BE2C (cell line): ENCODE measurements around the gene VEGFB.

ENCODE experiments used
- DNase-seq: peaks from one replicate; pipeline ENCODE4 v3.0.0-alpha.2; 2020
- H3K27me3 ChIP-seq: fragments of 250-450 bp; sonication (Bioruptor Pico); 2 replicates; pipeline ENCODE4 v1.5.1; 2020; ENCODE audit warnings: mild to moderate bottlenecking
- H3K36me3 ChIP-seq: fragments of 250-450 bp; sonication (Bioruptor Pico); 2 replicates; pipeline ENCODE4 v1.5.1; 2020; ENCODE audit warnings: mild to moderate bottlenecking
- H3K4me1 ChIP-seq: fragments of 250-450 bp; sonication (Bioruptor Pico); 2 replicates; pipeline ENCODE4 v1.5.1; 2020
- H3K4me3 ChIP-seq: 2 replicates; pipeline ENCODE4 v1.5.1; 2011; ENCODE audit warnings: low read depth, low read length
- H3K9me3 ChIP-seq: fragments of 250-450 bp; sonication (Bioruptor Pico); 2 replicates; pipeline ENCODE4 v1.5.1; 2020
- TF ChIP-seq, protein P1 (sequence below): IDR thresholded peaks from 2 replicates; pipeline ENCODE4 v1.5.1; 2012; ENCODE audit warnings: mild to moderate bottlenecking, low read depth, low read length

The VEGFB gene

DNA sequence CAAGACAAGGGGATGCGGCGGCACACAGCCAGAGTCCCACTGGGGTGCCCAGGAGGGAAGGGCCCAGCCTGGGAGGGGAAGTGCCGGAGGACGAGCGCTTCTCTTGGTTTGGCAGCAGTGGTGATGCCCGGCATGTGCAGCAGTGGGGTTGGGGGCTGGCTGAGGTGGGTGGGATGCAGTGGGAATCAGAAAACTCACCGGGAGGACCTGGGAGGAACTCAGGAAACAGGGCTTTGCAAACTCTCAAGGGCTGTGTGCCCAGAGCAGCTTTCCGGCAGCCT is 24.9 kb upstream of the VEGFB start:
- no peak for DNase-seq
- no peaks in the 10 kb centered on the region for H3K9me3 ChIP-seq
- H3K4me1 ChIP-seq: peaks cover 4% of the 10 kb centered on the region; the same call in 1 of the 2 replicates
- no peaks in the 10 kb centered on the region for H3K27me3 ChIP-seq
- no peak overlapping the region for H3K4me3 ChIP-seq
- peaks cover 21% of the 10 kb centered on the region for H3K36me3 ChIP-seq
- TF ChIP-seq, protein P1, sequence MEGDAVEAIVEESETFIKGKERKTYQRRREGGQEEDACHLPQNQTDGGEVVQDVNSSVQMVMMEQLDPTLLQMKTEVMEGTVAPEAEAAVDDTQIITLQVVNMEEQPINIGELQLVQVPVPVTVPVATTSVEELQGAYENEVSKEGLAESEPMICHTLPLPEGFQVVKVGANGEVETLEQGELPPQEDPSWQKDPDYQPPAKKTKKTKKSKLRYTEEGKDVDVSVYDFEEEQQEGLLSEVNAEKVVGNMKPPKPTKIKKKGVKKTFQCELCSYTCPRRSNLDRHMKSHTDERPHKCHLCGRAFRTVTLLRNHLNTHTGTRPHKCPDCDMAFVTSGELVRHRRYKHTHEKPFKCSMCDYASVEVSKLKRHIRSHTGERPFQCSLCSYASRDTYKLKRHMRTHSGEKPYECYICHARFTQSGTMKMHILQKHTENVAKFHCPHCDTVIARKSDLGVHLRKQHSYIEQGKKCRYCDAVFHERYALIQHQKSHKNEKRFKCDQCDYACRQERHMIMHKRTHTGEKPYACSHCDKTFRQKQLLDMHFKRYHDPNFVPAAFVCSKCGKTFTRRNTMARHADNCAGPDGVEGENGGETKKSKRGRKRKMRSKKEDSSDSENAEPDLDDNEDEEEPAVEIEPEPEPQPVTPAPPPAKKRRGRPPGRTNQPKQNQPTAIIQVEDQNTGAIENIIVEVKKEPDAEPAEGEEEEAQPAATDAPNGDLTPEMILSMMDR: no peak

DNA sequence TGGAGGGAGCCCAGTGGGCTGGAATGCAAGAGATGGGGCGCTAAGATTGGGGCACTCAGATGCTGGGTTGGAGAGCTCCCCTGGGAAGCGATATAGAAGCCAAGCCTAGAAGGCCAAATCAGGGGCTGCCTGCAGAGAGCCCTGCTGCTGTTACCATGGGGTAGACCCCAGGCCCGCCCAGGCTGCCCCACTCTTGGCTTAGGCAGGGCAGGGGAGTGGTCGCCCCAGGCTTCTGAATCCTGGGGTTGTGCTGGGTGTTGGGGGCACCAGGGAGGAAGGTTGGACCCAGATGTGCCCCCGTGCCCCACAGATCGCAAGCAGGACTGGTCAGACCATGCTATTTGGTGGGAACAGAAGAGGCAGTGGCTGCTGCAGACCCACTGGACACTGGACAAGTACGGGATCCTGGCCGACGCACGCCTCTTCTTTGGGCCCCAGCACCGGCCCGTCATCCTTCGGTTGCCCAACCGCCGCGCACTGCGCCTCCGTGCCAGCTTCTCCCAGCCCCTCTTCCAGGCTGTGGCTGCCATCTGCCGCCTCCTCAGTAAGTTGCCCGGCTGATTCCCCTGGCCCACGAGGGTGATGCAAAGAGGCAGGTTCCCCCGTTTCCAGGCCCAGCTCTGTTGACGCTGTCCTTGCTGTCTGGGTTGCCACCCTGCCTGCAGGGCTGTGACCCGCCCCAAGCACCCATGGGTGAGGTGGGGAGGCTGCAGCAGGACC is 23.9 kb upstream of the VEGFB start:
- peaks cover 4% of the 10 kb centered on the region; the same call in 1 of the 2 replicates for H3K4me1 ChIP-seq
- H3K4me3 ChIP-seq: no peak overlapping the region
- H3K36me3 ChIP-seq: peaks cover 12% of the 10 kb centered on the region
- DNase-seq: no peak
- H3K9me3 ChIP-seq: no peaks in the 10 kb centered on the region
- TF ChIP-seq, protein P1: no peak
- H3K27me3 ChIP-seq: no peaks in the 10 kb centered on the region

DNA sequence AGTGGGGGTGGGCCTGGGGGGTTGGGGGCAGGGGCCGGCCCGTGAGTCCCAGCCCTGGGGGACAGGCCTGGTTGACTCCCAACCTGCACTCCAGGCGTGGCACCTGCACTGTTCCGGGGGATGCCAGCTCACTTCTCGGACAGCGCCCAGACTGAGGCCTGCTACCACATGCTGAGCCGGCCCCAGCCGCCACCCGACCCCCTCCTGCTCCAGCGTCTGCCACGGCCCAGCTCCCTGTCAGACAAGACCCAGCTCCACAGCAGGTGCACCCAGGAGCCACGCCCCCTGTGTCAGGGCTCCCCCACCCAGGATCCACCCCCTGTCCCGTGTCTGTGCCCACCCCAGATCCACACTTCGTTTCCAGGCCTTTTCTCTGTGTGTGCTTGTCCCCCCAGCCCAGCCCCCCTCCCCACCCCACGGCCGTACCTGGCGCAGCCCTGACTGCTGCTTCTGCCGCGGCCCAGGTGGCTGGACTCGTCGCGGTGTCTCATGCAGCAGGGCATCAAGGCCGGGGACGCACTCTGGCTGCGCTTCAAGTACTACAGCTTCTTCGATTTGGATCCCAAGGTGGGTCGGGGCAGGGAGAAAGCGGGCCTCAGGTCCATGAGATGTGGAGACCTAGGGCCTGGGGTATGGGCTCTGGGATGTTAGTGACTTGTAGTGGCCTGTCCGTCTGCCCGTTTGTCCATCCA is 23.1 kb upstream of the VEGFB start:
- Histone ChIP-seq H3K9me3 (no peaks in the 10 kb centered on the region), H3K27me3 (no peaks in the 10 kb centered on the region), H3K36me3 (peaks cover 4% of the 10 kb centered on the region; the same call in 1 of the 2 replicates), H3K4me3 (no peak overlapping the region), H3K4me1 (peaks cover 4% of the 10 kb centered on the region; the same call in 1 of the 2 replicates)
- TF ChIP-seq, protein P1: no peak
- DNase-seq: no peak

DNA sequence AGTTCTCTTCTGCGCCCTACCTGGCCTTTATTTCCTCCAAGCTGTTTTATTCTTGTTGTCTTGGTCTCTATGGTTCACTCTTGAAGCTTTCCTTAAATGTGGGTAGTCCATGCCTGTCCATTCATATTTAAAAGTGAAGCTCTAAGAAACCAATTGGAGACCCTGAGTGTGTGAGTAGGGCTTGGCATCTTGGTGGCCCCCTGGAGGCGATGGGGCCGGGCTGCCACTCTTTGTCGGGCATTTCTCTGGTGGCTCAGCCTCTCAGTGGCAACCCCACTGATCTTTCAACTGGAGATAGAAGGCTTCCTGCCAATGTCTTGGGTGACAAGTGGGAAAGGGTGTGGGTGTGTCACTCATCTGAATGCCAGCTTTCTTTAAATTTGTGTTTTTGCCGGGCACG is 17.5 kb upstream of the VEGFB start:
- no peaks in the 10 kb centered on the region for H3K36me3 ChIP-seq
- no peak overlapping the region for H3K4me3 ChIP-seq
- no peak for DNase-seq
- TF ChIP-seq, protein P1: no peak
- H3K27me3 ChIP-seq: no peaks in the 10 kb centered on the region
- H3K4me1 ChIP-seq: no peaks in the 10 kb centered on the region
- no peaks in the 10 kb centered on the region for H3K9me3 ChIP-seq

DNA sequence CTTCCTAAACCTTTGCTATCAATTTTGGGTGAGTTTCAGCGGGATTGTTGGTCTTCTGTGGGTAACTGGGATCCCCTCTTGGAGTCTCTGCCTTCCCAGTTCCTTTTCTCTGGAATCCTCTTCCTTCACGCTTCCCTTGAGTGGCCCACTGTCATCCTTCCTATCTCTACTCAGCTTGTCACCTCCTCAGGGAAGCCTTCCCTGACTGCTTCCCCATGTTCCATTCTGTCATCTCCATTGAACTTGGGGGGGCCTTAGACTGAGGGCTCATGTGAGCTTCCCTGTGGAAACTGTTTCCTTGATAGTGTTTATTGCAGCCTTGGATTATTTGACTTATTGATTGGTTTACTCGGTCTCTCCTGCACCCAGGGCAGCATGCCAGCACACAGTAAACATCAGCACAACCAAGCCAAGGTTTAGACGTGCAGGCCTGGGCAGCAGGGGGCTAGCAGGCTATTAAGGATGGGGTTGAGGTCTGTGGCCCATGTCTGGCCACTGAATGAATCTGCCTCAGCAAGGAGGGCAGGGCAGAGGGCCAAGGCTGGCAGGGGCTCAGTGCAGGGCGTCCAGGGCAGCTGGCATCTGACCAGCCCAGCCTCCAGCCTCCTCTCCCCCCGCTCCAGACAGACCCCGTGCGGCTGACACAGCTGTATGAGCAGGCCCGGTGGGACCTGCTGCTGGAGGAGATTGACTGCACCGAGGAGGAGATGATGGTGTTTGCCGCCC is 15.6 kb upstream of the VEGFB start:
- Histone ChIP-seq H3K27me3 (no peaks in the 10 kb centered on the region), H3K9me3 (no peaks in the 10 kb centered on the region)
- no peak for DNase-seq

More for the DNA sequence above, 15.6 kb upstream of the VEGFB start:
- TF ChIP-seq, protein P1: no peak
- peaks cover 8% of the 10 kb centered on the region for H3K4me1 ChIP-seq
- H3K4me3 ChIP-seq: no peak overlapping the region
- H3K36me3 ChIP-seq: no peaks in the 10 kb centered on the region
